Muscle of back (tissue), 11 donors: ENCODE measurements around the gene MAPKBP1. TPM values are rescaled to one million over a fixed set of nuclear protein-coding genes. Genes with fewer than 3 reads are reported as not detected.

ENCODE experiments used
- DNase-seq, 3 donors: peaks; one replicate each; pipeline versions ENCODE4 v3.0.0 to v3.0.0-alpha.2; 2013
- polyA plus RNA-seq, 10 donors: library from polyadenylated mRNA; unstranded; fragments of 120-200 nt; gene quantifications; one replicate each; pipeline ENCODE4 v1.2.1, GENCODE V29; 2013; ENCODE audit not compliant: insufficient read length in 10 of 10

Gene MAPKBP1
- polyA plus RNA-seq, 10 donors: 7.2 to 14.6 (median 10.7) TPM

DNA sequence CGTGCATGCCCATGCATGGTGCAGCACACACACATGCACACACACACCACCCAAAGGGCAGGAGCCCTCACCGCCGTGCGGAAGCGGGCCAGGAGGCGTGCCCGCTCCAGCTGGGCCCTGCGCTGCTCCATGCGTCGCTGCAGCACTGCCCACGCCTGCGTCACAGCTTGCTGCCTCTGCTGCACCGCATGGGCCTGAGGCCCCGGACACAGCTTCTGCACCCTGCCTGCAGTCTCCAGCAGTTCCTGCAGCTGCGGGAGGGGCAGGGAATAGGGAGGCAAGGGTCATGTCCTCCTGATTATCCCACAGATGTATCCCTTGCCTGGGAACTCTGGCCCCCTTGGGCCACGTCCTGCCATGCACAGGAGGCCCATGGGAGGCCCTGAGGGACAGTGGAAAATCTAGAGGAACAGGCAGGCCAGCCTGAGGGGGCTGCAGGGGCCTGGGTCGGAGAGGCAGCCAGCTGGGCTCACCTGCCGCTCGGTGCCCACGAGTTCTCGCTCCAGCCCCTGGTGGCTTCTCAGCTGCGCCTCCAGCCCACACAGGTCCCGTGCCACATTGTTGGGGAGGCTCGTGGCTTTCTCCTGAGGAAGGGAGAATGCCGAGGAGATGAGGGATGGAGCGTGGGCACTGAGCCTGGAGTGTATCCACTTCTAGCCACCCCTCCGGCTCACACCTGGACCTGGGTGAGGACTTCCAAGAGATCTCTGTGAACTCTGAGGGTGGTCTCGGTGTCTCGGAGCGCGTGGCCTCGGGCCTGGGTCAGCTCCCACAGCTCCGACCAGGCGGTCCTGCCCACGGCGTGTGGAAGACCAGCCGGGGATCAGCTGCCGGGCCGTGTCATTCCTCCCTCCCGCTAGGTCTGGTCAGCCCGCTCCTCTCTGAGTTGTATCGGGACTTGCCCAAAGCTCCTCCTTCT is 95.7 kb downstream of the MAPKBP1 start:
- DNase-seq: no peak

DNA sequence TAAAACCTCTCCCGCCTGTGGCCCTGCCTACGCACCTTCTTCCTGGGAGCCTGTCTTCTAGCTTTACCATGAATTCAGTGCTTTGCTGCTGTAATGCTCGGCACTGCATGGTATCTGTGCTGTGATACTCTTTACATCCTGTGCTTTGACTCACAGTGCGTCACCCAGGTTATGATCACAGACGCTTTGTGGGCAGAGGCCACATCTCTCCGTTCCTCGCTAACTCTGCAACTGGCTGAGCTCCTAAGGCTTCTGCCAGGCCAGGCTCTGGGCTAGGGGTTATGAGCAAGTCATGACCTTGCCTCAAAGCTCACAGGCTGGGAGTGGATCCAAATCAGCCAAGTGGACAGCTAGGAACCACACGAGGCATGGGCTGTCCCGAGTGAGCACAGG is 96.4 kb downstream of the MAPKBP1 start:
- no peak for DNase-seq

DNA sequence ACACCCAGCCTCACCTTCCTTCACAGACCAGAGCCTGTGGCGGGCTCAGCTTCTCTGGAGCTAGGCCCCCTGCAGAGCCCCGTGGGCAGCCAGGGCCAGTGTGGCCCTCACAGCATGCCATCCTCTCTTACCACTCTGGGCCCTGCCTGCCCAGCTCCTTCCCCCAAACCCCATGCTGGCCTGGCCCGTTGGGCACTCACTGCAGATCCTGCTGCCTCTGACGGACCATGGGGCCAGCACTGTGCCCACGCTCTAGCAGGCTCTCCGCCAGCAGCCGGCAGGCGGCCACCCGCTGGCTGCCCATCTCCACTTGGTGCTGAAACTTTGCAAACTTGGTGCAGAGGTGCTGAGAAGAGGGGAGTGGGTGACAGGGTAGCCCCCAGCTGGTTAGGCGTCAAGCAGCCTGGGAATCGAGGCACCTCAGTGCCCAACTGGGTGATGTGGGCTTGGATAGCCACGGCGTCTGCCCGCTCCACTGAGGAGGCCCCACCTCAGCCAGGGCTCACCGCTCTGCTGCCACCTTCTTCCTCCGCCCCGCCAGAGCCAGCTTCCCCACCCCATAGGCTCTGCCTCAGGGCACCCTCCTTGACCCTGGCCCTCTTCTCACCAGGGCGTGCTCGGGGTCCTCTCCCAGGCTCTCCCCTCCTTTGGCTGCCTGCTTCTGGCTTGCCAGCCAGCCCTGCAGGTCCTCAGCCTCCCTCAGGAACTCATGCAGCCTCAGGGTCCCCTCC is 97.1 kb downstream of the MAPKBP1 start:
- no peak for DNase-seq

DNA sequence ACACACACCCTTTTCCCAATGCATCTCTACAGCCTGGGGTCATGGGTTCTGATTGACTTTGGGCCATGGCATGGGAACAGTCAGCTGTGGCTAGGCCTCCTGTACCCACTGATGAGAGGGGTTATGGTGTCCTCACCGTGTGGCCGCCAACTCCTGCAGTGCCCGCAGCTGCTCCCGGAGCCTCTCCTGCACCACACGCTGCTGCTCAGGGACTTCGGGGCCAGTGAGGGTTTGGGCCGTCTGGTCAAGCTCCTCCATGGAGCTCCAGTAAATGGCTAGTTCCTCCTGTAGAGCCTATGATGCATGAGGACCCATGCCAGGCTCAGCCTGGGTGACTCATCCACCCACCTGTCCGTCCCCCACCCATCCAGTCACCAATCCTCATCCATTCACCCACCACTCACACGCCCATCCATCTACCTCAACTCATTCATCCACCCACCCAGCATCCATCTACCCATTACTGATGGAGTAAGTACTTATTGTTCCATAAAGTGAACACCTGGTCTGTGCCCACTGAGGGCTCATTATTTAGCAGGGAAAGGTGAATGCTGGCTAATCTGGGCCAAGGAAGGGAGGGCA is 98.0 kb downstream of the MAPKBP1 start:
- DNase-seq: no peak

DNA sequence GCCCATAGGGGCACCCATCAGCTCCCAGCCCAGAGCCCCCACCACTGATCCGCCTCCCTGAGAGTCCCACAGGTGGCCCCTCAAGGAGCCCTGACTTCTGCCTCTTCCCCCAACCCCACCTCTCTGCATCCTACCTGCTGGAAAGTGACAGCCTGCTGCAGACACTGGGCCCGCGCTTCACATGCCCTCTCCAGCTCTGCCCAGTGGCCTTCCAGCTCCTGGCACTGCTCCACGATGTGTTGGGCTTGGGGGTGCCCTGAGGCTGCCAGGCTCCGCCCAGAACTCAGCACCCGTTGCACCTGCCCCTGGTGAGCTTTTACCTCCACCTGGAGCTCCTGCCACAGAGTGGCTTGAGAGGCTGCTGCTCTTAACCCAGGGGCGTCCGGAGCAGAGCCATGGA is 99.4 kb downstream of the MAPKBP1 start:
- no peak for DNase-seq

DNA sequence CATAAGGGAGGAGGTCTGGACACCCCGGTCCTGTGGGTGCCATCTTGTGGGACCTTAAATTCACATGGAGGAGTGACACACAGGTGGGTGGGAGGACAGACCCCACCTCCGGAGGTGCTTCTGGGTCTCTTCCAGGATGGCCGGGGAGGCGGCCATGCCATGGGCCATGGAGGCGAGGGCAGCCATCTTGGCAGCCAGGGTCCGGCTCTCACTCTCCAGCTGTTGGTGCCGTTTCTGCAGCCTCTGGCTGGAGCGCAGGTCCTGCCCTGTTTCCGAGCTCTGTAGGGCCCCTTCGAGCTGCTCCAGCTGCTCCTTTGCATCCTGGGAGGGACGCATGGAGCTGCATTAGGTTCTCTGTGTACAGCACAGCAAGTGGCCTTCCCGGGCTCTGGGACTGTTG is 100.5 kb downstream of the MAPKBP1 start:
- DNase-seq: no peak

DNA sequence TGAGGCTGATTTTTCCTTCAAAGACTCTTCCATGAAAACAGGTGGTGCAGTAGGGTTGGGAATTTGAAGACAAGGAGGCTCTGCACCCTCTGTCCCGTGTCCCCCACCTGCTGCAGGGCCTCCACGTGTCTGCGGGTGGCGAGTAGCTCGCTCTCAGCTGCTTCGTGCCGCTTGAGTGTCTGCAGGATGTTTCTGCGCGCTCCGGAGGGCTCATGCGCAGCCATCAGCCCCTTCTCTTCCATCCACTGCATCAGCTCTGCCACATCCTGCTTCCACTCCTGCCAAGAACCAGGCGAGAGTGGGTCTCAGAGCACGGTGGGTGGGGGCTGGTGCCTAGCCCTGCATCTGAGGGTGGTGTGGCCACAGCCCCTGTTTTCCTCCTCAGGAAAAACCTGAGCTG is 101.7 kb downstream of the MAPKBP1 start:
- DNase-seq: no peak

DNA sequence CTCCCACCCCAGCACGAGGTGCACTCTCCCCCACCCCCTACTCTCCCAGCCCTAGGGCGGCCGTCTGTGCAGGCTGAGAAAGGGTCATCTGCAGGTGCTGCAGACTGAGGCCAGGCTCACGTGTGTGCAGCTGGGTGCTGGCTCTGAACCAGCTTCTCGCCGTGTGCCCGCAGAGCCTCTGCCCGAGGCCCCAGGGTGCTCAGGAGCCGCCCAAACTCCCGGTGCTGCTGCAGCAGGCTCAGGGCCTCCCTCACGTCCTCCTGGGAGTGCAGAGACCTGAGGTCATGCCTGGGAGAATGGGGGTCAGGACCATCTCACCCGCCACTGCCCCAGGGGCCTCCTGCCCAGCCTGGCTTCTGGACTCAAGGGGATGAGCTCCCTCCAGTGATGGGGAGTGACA is 102.4 kb downstream of the MAPKBP1 start:
- no peak for DNase-seq

Other genes with a start within 250 kb of the MAPKBP1 start
- 10 to 100 TPM; 16.6 to 29.4 (median 22.2) TPM for gene RPAP1, start 230.2 kb upstream of the MAPKBP1 start, polyA plus RNA-seq
- 10 to 100 TPM; 17.2 to 34.4 (median 19.8) TPM for gene TYRO3, start 215.3 kb upstream of the MAPKBP1 start, polyA plus RNA-seq
- gene MGA, start 114.1 kb upstream of the MAPKBP1 start, polyA plus RNA-seq: 10 to 100 TPM; 17.4 to 26.6 (median 21.9) TPM
- gene JMJD7, start 53.6 kb downstream of the MAPKBP1 start, polyA plus RNA-seq: 10 to 100 TPM in 1 of 10 donors, 1 to 10 TPM in 9; 6.3 to 12.2 (median 7.9) TPM
- 1 to 10 TPM; 1.5 to 9.7 (median 6.9) TPM for gene PLA2G4B, start 64.4 kb downstream of the MAPKBP1 start, polyA plus RNA-seq
- gene SPTBN5, start 119.6 kb downstream of the MAPKBP1 start, polyA plus RNA-seq: 1 to 10 TPM; 2.2 to 5.9 (median 3.1) TPM
- 10 to 100 TPM; 23.4 to 37.9 (median 33.7) TPM for gene EHD4, start 198.1 kb downstream of the MAPKBP1 start, polyA plus RNA-seq
- 1 to 10 TPM in 7 of 10 donors, under 1 TPM in 3; 0.50 to 1.9 (median 1.2) TPM for gene PLA2G4E, start 246.6 kb downstream of the MAPKBP1 start, polyA plus RNA-seq